HG02571 (cell line): Measurements from ENCODE around the gene SMC4.

Source experiments
- ATAC-seq: cut with Tn5 transposase; IDR thresholded peaks from one replicate; pipeline ENCODE4 v1.9.1; 2021; ENCODE audit warnings: mild to moderate bottlenecking, moderate library complexity; ENCODE audit not compliant: unreplicated experiment

The SMC4 gene

GRCh38 chr3:160394009-160394392 is 5.4 kb upstream of the SMC4 start:
- ATAC-seq, result no peak

- no peak for ATAC-seq
Measured at GRCh38 chr3:160395297-160395696, 4.2 kb upstream of the SMC4 start.

GRCh38 chr3:160398820-160399124 is 678 bp upstream of the SMC4 start:
- peak; percentile 6 for ATAC-seq

DNA sequence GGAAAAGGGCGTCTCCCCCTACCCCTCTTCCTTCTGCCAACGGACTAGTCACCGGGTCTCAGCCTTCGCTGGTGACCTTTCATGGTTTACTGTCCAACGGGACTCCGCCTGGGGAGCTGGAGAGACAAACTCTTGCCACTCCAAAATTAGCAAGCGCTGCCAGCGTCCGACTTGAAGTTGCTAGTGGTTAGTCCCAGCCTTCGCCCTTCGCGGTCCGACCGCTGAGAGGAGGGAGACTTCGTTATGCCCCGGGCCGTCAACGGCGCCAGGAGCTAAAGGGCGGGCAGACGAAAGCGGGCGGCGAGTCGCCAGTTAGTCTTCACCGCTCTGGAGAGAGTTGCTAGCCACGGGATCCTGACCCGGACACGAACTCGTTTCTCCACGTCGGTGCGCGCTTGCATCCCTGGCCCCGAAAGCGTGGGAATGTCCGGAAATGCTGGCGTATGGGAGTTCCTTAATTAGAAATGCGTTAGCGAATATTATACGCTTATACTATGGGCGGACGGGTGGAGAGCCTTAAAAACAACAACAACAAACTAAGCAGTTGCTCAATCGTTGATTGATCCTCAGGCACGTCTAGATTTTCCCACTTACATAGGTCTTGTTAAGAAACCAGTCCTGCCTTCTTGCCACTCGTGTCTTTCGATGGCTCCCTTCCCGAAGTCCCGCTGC is 716 bp downstream of the SMC4 start:
- peak; percentile 15 for ATAC-seq

- ATAC-seq, result peak; percentile 22
Measured at GRCh38 chr3:160400702-160401150, 1.3 kb downstream of the SMC4 start.

GRCh38 chr3:160401291-160402095 is 2.0 kb downstream of the SMC4 start:
- ATAC-seq, result no peak

GRCh38 chr3:160402221-160403027 is 3.0 kb downstream of the SMC4 start:
- no peak for ATAC-seq

GRCh38 chr3:160403028-160403545 is 3.6 kb downstream of the SMC4 start:
- no peak for ATAC-seq

- no peak for ATAC-seq
Measured at GRCh38 chr3:160403796-160404470, 4.5 kb downstream of the SMC4 start.

- ATAC-seq, result no peak
Measured at GRCh38 chr3:160409812-160410610, 10.6 kb downstream of the SMC4 start.

- no peak for ATAC-seq
Measured at GRCh38 chr3:160412477-160412876, 13.0 kb downstream of the SMC4 start.

GRCh38 chr3:160413613-160414248 is 14.3 kb downstream of the SMC4 start:
- no peak for ATAC-seq

DNA sequence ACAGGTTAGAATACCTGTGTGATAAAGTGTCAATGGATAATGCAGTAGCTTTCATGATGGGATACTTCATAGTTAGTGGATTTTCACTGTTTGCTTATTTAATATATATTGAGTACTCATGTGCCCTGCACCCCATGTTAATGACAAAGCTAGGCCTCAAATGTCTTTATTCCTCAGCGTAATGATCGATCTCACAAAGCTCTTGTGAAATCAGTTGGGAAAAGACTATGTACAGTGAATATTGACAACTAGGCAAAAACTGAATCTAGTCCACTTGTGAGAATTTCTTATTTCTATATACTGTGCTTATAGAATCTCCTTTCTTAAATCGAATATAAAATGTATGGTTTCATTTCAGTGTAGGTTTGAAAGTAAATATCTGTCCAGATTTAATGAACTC is 17.9 kb downstream of the SMC4 start:
- no peak for ATAC-seq

- ATAC-seq, result no peak
Measured at GRCh38 chr3:160427832-160428424, 28.5 kb downstream of the SMC4 start.

- ATAC-seq, result no peak
Measured at GRCh38 chr3:160434071-160434470, 34.6 kb downstream of the SMC4 start.

DNA sequence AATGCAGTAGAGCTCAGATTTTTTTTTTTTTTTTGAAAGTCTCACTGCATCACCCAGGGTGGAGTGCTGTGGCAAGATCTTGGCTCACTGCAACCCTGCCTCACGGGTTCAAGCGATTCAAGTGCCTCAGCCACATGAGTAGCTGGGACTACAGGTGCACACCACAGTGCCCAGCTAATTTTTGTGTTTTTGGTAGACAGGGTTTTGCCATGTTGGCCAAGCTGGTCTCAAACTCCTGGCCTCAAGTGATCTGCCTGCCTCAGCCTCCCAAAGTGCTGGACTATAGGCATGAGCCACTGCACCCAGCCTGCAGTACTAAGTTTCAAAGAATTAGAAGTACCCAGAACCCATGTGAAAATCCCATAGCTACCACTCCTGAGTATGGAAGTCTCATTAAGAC is 35.6 kb downstream of the SMC4 start:
- ATAC-seq, result no peak

GRCh38 chr3:160435747-160436146 is 36.3 kb downstream of the SMC4 start:
- no peak for ATAC-seq

DNA sequence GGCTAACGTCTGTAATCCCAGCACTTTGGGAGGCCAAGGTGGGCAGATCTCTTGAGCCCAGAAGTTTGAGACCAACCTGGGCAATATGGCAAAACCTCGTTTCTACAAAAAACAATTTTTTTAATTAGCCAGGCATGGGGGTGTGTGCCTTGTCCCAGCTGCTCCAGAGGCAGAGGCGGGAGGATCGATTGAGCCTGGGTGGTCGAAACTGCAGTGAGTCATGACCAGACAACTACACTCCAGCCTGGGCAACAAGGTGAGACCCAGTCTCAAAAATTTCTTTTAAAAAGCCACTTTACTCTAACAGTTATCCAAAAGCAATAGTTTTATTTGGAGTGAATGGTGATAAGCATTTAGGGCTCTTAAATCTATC is 37.6 kb downstream of the SMC4 start:
- ATAC-seq, result no peak

- ATAC-seq, result no peak
Measured at GRCh38 chr3:160440687-160441086, 41.2 kb downstream of the SMC4 start.
